GM19099 (cell line): ENCODE results near the gene VGLL3.

Source experiments
- POLR2A ChIP-seq: IDR thresholded peaks from 3 replicates; pipeline ENCODE4 v1.6.1; 2011; ENCODE audit warnings: low read depth; ENCODE audit not compliant: insufficient read length; ENCODE audit errors: extremely low read depth

The VGLL3 gene

DNA sequence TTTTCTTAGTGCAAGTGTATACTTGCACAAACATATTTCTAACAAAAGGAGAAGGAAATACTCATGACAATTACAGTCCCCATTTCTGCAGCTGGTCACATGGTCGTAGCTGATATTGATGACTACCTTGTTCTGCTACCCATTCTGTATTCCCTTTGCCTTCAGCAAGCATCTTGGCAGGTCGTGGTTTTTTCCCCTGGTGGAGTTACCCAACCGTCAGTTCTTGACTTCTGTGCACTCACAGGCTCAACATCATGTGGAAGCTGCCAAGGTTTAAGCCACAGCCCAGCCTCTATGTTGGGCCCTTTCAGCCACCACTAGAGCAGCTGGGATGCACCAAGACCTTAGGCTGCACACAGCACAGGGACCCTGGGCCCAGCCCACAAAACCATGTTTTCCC is 56.1 kb downstream of the VGLL3 start:
- no peak for TF ChIP-seq POLR2A

DNA sequence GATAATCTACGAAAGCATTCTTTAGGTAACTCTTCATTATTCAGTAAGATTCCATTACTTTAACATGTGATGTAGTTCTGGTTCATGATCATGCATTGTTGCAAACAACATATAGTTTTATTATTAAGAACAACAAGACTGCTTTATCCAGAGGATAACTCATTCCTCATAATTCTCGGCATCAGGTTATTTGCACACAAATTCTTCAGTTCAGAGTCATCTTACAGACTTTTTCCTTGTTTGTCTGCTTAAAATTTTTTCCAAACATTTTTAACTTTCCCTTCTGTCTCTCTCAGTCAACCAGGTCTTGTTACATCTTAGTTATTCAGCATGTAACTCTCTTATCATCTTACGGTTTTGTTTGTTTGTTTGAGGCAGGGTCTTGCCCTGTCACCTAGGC is 60.1 kb downstream of the VGLL3 start:
- no peak for TF ChIP-seq POLR2A

DNA sequence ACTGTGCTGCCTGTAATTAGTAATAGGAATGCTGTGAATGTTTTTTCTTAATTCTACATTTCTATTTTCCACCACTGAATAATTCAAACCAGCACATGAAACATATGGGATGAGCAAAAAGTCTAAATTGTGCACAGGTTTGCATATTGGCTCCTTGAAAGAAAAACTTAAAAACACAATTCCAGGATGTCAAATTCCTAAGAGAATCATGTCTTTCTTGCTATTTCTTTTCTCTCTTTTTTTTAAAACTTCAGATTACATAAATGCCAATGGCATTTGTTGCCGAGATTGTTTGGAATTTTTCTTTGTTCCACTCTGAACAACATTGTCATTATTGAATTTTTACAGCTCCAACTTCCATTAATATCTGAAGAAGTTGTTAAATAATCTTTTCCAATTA is 60.8 kb downstream of the VGLL3 start:
- no peak for TF ChIP-seq POLR2A

DNA sequence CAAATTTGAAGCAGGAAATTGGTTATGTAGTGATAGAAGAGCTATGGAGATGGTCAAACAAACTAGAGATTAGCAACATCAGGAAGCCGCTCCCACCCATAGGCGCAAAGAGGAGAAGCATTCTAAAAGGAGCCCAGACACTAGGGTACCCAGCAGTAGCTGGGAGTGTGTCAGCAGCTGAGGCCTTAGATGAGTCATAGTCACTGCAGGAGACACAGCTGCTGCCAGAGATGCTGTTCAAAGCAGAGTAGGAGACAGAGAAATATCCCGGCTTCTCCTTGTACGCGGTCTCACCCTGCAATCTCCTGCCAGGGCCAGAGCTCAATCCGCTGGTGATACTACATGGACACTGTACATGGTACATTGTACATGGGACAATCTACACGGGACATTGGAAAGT is 61.9 kb downstream of the VGLL3 start:
- TF ChIP-seq POLR2A, result no peak

DNA sequence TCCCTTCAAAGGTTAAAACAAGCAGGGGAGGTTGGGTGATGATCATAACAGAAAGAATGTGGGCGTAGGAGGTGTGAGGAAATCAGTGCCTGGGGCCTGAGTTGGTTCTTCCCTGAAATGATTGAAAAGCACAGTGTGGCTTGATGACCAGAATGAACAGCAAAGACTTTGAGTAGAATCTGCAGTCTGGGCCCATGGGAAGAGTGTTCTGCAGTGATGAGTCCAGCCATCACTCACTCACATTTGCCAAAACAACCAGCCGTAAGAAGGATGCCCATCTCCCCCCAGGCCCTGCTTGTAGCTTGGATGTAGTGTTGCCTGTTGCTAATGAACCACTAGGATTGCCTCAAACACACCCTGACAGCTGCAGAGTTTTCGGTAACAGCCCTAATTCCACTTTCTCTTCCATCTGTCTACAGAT is 67.9 kb downstream of the VGLL3 start:
- TF ChIP-seq POLR2A, result no peak

DNA sequence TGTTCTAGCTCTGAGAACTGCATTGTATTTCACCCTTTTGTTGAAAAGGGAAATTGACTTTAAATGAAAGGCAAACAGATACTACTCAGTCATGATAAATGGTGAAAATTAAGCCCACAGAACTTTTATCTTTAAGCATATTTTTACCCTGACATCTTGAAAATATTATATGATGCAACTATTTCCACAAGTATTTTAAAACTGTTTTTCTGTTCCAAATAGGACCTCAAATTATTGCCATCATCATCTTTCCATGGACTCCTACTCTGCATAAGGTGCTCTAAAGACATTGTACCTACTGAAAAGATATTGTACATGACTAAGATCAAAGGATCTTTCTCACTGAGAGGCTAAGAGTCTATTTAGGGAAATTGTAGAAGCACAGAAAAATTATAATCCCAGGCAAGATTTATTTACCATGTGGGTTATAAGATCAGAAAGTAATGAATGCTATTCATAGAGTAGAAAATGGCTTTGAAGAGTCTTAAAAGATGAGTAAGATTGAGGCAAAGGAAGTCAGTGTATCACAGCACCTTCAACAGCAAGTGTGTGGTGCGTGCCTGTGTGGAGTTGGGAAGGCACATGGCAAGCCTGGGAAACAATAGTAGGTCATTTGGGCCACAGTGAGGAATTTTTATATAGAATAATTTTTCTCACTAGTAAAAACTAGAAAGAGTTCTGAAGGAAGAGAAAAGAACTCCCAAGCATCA is 68.8 kb downstream of the VGLL3 start:
- TF ChIP-seq POLR2A, result no peak

DNA sequence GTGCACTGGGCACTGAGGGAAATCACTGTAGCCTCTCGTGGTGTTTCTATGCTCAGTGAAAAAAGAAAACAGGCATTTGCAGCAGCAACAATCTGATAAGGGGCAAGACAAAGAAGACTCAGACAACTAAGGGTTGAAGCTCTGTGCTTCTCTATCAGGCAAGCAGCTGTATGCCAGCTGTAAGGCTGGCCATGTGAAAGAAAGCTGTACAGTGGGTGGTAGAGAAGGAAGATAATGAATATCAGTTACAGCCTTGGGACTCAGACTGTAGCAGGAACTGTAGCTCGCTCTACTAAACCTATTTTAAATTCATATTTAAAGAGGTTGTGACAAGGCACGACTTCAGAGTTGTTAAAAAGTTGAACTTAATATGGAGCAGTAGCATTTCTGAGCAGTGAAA is 76.3 kb downstream of the VGLL3 start:
- TF ChIP-seq POLR2A, result no peak

DNA sequence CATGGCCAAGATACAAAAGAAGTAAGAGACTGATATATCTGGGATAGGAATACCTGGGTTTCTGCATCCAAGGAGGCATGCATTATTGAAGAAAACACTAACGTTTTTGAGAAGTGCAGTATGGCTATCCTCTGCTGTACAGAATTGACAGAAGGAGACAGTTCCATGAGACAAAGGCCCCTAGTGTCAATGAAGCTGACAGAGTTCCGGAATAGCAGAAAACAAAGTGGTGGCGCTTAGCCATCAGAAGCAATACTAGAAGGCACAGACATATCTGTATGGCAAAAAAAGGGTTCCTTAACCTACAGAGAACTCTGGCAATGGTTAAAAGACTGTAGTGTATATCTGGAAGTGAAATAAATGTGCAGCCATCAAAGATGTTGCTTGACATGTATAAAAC is 77.8 kb downstream of the VGLL3 start:
- TF ChIP-seq POLR2A, result no peak

DNA sequence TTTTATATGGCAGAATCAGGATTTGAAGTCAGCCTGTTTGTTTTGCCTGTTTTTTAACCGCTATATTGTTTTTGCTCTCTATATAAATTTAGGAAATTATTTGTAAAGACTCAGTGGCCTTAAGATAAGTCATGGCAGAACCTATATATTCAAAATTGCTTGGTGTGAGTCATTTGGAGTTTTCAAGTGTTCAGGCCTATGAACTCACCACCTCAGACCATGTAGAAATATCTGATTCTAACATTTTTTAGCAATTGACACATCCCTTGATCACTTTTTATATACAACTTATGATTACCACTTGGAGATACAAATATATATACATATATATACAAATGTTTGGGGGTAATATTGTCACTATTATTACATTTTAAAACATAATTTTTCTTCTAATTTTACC is 95.7 kb downstream of the VGLL3 start:
- TF ChIP-seq POLR2A, result no peak

DNA sequence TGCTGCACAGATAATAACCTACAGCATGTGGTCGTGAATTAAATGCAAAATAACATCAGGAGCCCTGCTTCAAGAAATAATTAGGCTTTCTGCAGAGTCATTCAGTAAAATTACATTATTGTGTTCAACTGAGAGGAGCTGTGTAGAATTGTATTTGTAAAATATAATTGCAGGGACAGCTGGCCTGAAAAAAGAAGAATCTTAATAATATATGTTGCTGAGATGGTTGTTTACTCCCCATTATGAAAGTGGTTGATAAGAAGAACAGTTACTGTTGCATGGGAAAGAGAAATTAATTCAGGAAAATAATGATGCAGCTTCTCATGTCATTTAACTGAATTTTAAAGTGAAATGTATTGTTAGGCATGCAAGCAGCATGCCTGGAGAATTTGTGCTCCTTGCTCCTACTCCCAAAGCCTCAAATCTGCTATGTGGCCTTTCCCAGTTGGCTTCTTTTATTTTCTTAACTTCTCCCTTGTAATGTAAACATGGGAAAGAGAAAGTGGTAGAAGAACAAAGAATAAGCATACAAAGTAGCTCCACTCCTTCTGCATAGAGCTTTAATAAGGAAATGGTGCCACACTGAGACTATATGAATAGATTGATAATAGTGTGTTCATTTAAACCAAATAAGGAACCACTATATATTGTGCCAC is 100.1 kb downstream of the VGLL3 start:
- TF ChIP-seq POLR2A, result no peak
